Measurements from ENCODE around the gene HIP1. TPM values are rescaled to one million over a fixed set of nuclear protein-coding genes. Genes with fewer than 3 reads are reported as not detected.

The HIP1 gene
- total RNA-seq, 2 donors from 2014 or later: 42.9 to 48.2 TPM

- TF ChIP-seq, protein P1, sequence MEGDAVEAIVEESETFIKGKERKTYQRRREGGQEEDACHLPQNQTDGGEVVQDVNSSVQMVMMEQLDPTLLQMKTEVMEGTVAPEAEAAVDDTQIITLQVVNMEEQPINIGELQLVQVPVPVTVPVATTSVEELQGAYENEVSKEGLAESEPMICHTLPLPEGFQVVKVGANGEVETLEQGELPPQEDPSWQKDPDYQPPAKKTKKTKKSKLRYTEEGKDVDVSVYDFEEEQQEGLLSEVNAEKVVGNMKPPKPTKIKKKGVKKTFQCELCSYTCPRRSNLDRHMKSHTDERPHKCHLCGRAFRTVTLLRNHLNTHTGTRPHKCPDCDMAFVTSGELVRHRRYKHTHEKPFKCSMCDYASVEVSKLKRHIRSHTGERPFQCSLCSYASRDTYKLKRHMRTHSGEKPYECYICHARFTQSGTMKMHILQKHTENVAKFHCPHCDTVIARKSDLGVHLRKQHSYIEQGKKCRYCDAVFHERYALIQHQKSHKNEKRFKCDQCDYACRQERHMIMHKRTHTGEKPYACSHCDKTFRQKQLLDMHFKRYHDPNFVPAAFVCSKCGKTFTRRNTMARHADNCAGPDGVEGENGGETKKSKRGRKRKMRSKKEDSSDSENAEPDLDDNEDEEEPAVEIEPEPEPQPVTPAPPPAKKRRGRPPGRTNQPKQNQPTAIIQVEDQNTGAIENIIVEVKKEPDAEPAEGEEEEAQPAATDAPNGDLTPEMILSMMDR (IDR thresholded peaks at IDR 0.05): no peak
- no peak overlapping the region for H3K27ac ChIP-seq
- H3K4me1 ChIP-seq (ENCODE audit: control insufficient read depth in 1 of 2, low read depth in 2 of 2): no peaks in the 10 kb centered on the region
- H3K36me3 ChIP-seq: peaks cover 32% of the 10 kb centered on the region
- no peak overlapping the region for H3K4me3 ChIP-seq
- DNase-seq (ENCODE audit: low spot score) (no peak), ATAC-seq (ENCODE audit: insufficient number of reproducible peaks, low FRiP score, low read depth) (no peak)
- H3K9me3 ChIP-seq: no peaks in the 10 kb centered on the region
- no peaks in the 10 kb centered on the region for H3K27me3 ChIP-seq (replicated peaks; ENCODE audit: insufficient read depth)
Observed at GRCh38 chr7:75590373-75591005, 148.3 kb downstream of the HIP1 start.

GRCh38 chr7:75584354-75584753 is 154.4 kb downstream of the HIP1 start:
- H3K4me3 ChIP-seq: no peak overlapping the region
- H3K36me3 ChIP-seq: peaks cover 55% of the 10 kb centered on the region
- TF ChIP-seq, protein P1 (IDR thresholded peaks at IDR 0.05): no peak
- no peaks in the 10 kb centered on the region for H3K4me1 ChIP-seq (ENCODE audit: control insufficient read depth in 1 of 2, low read depth in 2 of 2)
- ATAC-seq (ENCODE audit: insufficient number of reproducible peaks, low FRiP score, low read depth): no peak
- H3K9me3 ChIP-seq: no peaks in the 10 kb centered on the region
- H3K27me3 ChIP-seq (replicated peaks; ENCODE audit: insufficient read depth): no peaks in the 10 kb centered on the region
- DNase-seq (ENCODE audit: low spot score): no peak
- no peak overlapping the region for H3K27ac ChIP-seq

- ATAC-seq (ENCODE audit: insufficient number of reproducible peaks, low FRiP score, low read depth): no peak
- Histone ChIP-seq H3K27me3 (replicated peaks; ENCODE audit: insufficient read depth) (no peaks in the 10 kb centered on the region), H3K36me3 (peaks cover 61% of the 10 kb centered on the region), H3K9me3 (no peaks in the 10 kb centered on the region), H3K4me1 (ENCODE audit: control insufficient read depth in 1 of 2, low read depth in 2 of 2) (no peaks in the 10 kb centered on the region), H3K27ac (no peak overlapping the region), H3K4me3 (no peak overlapping the region)
- TF ChIP-seq, protein P1 (IDR thresholded peaks at IDR 0.05): no peak
- DNase-seq (ENCODE audit: low spot score): no peak
Observed at GRCh38 chr7:75583255-75583654, 155.5 kb downstream of the HIP1 start.

GRCh38 chr7:75579899-75580298 is 158.8 kb downstream of the HIP1 start:
- ATAC-seq (ENCODE audit: insufficient number of reproducible peaks, low FRiP score, low read depth) (no peak), DNase-seq (ENCODE audit: low spot score) (no peak)
- H3K27me3 ChIP-seq (replicated peaks; ENCODE audit: insufficient read depth): no peaks in the 10 kb centered on the region
- peaks cover 43% of the 10 kb centered on the region for H3K36me3 ChIP-seq
- H3K9me3 ChIP-seq: no peaks in the 10 kb centered on the region
- TF ChIP-seq, protein P1 (IDR thresholded peaks at IDR 0.05): no peak
- H3K4me1 ChIP-seq (ENCODE audit: control insufficient read depth in 1 of 2, low read depth in 2 of 2): no peaks in the 10 kb centered on the region
- H3K4me3 ChIP-seq: no peak overlapping the region
- no peak overlapping the region for H3K27ac ChIP-seq

GRCh38 chr7:75578081-75578480 is 160.7 kb downstream of the HIP1 start:
- Histone ChIP-seq H3K36me3 (peaks cover 46% of the 10 kb centered on the region), H3K4me1 (ENCODE audit: control insufficient read depth in 1 of 2, low read depth in 2 of 2) (no peaks in the 10 kb centered on the region), H3K9me3 (no peaks in the 10 kb centered on the region), H3K27me3 (replicated peaks; ENCODE audit: insufficient read depth) (no peaks in the 10 kb centered on the region), H3K27ac (no peak overlapping the region), H3K4me3 (no peak overlapping the region)
- TF ChIP-seq, protein P1 (IDR thresholded peaks at IDR 0.05): no peak
- no peak for ATAC-seq (ENCODE audit: insufficient number of reproducible peaks, low FRiP score, low read depth)
- DNase-seq (ENCODE audit: low spot score): no peak

All from thoracic aorta (tissue), 2 donors.